GM19035 (cell line): ENCODE results near the gene PAK1.
"Not testable (repeated sequence)": the region's sequence is repeated elsewhere in the genome, so short reads cannot be mapped to it uniquely, and the experiment has no call there.

Experiments
- ATAC-seq: cut with Tn5 transposase; IDR thresholded peaks from one replicate; pipeline ENCODE4 v1.9.1; 2021; ENCODE audit not compliant: unreplicated experiment

Gene PAK1

DNA sequence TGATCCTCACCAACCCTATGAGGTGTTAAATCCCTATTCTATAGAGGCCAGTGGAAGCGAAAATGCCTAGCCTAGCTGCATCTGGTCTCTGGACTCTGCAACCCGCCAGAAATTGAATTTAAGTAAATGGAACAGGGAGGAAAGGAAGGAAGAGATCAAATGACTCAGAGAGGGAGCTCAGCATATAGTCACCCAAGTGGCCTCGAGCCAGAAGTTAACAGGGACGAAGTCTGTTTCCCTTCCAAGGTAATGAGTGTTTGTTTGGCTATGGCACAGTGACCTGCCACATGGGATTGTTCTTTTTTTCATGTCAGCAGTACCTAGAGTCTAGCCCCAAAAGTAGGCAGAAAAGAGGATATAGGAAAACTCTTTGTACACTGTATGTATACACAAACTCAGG, 66.3 kb downstream of the PAK1 start:
- no peak for ATAC-seq

DNA sequence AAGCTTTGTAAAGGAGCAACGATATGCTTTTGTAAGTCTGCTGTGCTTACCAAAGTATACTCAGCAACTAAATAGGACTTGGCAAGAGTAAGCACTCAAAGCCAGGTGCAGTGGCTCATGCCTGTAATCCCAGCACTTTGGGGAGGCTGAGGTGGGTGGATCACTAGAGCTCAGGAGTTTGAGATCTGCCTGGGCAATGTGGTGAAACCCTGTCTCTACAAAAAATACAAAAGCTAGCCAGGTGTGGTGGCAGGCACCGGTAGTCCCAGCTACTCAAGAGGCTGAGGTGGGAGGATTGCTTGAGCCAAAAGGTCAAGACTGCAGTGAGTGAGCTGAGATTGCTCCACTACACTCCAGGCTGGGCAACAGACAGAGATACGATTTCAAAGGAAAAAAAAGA, 67.5 kb downstream of the PAK1 start:
- no peak for ATAC-seq

DNA sequence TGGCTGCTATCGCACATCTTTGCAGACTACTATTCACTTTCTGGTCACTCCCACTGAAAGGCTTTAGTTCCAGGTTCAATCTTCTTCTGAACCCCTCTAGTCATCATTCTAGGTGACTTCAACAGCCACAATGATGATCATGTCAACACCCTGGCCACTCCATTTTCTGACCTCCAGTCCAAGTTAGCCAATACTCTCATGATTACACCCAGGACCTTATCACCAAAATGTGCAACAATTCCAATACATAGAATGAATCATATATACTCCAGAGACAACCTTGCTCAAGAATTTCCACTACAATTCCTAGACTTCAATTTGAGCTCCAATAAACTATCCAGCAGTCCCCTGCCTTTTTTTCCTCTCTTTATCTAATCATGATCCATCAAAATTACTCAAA, 70.7 kb downstream of the PAK1 start:
- no peak for ATAC-seq

DNA sequence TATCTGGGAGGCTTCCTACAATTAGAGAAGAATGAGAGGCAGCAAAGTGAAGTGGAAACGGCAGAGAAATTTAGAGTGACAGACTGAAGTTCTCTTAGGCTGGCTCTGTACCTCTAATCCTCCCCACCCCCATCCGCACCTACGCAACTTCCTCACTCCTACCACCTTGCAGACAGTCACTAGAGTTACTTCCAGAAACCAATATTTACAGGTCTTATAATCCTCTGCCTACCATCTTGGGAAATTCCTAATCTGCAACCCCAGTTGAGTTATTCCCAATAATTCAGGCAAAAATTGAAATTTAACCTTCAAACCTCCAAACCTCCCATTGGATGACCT, 71.7 kb downstream of the PAK1 start:
- no peak for ATAC-seq

- ATAC-seq: no peak
Observed at GRCh38 chr11:77401486-77402217, 72.2 kb downstream of the PAK1 start.

DNA sequence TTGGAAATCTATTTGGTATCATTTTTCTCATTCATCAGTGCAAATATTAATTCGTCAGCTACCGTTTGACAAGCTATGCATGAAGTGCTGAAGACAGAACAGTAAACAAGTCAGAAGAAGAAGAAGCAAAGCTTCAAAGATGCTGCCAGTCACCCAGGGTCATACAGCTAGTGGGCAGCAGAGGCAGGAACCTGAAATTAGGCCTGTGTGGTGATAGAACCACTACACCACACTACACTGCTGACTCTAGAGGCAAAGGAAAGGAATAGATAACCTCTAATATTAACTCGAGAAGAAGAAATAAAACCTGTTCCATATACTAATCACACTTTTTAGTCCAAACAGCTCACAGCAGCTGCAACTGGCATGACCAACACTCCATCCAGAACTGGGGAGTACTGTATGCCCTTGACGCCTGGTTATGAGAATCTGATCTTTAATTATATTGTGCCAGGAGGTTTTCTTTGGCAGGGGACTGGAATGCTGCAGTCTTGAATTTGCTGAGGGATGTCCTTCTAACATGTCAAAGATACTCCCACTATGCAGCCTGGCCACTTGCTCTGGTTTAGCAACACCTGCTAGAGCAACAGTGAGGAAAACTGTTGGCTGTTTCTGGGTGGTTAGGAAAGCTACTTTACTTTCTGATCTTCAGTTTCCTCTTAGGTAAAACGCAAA, 73.0 kb downstream of the PAK1 start:
- ATAC-seq: no peak

GRCh38 chr11:77400271-77400670, 73.6 kb downstream of the PAK1 start:
- ATAC-seq: no peak

GRCh38 chr11:77397631-77398030, 76.3 kb downstream of the PAK1 start:
- ATAC-seq: no peak

- no peak for ATAC-seq
Observed at GRCh38 chr11:77396911-77397310, 77.0 kb downstream of the PAK1 start.

DNA sequence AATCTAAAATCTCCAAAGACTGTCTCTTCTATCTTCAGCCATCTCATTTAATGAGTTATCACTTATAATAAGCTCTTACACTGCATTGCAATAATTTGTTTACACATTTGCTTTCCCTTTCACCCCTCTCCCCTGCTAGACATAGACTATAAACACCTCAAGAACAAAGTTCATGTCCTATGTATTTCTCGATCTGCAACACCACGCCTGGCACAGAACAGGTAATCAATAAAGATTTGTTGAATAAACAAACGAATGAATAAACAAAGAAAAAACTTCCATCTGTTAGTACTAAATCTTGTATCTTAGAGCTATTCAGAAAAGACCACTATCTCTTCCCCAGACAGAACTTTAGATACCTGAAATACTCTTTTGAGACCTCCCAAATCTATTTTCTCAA, 77.6 kb downstream of the PAK1 start:
- ATAC-seq: no peak

- no peak for ATAC-seq
Observed at GRCh38 chr11:77395460-77396173, 78.3 kb downstream of the PAK1 start.

- ATAC-seq: no peak
Observed at GRCh38 chr11:77392842-77393241, 81.1 kb downstream of the PAK1 start.

GRCh38 chr11:77387701-77388100, 86.2 kb downstream of the PAK1 start:
- ATAC-seq: no peak

- no peak for ATAC-seq
Observed at GRCh38 chr11:77386178-77386577, 87.7 kb downstream of the PAK1 start.

DNA sequence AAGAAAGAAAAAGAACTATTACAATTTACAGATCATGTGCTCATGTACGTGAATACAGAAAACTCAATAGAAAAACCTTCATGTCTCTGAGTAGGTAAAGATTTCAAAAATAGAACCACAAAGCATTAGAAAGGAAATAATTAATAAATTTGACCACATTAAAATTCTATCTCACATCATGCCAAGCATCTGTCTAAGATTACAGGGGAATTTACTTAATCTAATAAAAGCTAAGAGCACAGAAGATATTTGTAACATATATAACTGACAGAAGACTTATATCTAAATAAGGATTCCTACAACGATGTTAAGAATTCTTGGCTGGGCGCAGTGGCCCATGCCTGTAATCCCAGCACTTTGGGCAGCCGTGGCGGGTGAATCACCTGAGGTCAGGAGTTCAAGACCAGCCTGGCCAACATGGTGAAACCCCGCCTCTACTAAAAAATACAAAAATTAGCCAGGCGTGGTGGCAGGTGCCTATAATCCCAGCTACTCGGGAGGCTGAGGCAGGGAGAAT, 88.6 kb downstream of the PAK1 start:
- ATAC-seq: not testable (repeated sequence)

DNA sequence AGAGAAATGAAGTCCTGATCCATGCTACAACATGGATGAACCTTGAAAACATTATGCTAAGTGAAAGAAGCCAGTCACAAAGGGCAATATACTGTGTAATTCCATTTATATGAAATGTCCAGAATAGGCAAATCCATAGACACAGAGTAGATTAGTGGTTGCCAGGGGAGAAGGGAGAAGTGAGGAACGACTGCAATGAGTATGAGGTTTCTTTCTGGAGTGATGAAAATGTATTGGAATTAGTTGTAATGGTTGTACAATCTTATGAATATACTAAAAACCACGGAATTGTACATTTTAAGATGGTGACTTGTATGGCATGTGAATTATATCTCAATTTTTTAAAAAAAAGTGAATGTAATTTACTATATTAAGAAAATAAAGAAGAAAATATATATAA, 89.3 kb downstream of the PAK1 start:
- no peak for ATAC-seq

DNA sequence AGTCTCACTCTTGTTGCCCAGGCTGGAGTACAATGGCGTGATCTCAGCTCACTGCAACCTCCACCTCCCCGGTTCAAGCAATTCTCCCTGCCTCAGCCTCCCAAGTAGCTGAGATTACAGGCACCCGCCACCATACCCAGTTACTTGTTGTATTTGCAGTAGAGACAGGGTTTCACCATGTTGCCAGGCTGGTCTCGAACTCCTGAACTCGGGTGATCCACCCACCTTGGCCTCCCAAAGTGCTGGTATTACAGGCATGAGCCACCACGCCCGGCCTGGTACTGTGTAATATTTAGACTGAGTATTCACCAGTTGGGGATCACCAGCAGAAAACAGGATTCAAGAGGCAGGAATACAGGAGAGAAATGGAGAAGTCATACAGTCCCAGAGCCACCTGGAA, 90.5 kb downstream of the PAK1 start:
- not testable (repeated sequence) for ATAC-seq

GRCh38 chr11:77381729-77382665, 91.9 kb downstream of the PAK1 start:
- no peak for ATAC-seq

- ATAC-seq: no peak
Observed at GRCh38 chr11:77379934-77380333, 94.0 kb downstream of the PAK1 start.

- ATAC-seq: no peak
Observed at GRCh38 chr11:77379253-77379652, 94.6 kb downstream of the PAK1 start.

DNA sequence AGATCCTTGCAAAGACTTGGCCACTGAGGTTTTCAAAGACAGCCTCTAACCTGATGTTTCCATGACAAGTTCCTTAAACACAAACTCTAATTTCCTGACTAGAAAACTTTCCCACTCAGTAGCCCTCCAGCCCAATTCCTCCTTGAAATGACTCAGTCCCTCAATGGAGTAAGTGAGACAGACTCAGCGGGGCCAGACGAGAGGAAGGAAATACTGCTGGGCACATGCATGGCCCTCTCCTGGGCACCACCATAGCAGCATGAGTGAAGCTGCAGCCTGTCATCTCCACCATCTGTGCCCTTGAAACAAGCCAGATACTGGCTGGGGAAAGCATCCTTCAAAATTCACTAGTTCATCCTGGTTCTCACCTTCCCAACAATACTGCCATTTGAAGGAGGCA, 96.2 kb downstream of the PAK1 start:
- ATAC-seq: no peak
